DND-41 (cell line): ENCODE data around the gene RAD51C.
"Not testable (repeated sequence)": the region's sequence is repeated elsewhere in the genome, so short reads cannot be mapped to it uniquely, and the experiment has no call there.

Experiments
- ATAC-seq: fragments of 200-7000 bp; cut with Tn5 transposase; 3 replicates; pipeline ENCODE4 v1.9.1; 2021; ENCODE audit warnings: low read depth; ENCODE audit not compliant: insufficient read depth
- DNase-seq: peaks from one replicate; pipeline ENCODE4 v3.0.0-alpha.2; 2020
- H2AFZ ChIP-seq: 2 replicates; pipeline ENCODE4 v1.6.0; 2012; ENCODE audit warnings: low read depth, low read length
- H3K27ac ChIP-seq: 2 replicates; pipeline ENCODE4 v1.5.1; 2012; ENCODE audit warnings: low read length, inconsistent platforms
- H3K27me3 ChIP-seq: fragments of 200-600 bp; sonication (generic); 2 replicates; pipeline ENCODE4 v1.6.0; 2012; ENCODE audit warnings: low read length, mild to moderate bottlenecking, inconsistent platforms; ENCODE audit not compliant: insufficient read depth, poor library complexity
- H3K36me3 ChIP-seq: 2 replicates; pipeline ENCODE4 v1.5.1; 2012; ENCODE audit warnings: low read length, inconsistent platforms; ENCODE audit not compliant: insufficient read depth
- H3K4me1 ChIP-seq: 2 replicates; pipeline ENCODE4 v1.5.1; 2012; ENCODE audit warnings: mild to moderate bottlenecking, low read length; ENCODE audit not compliant: insufficient read depth
- H3K4me2 ChIP-seq: 2 replicates; pipeline ENCODE4 v1.6.0; 2012; ENCODE audit warnings: mild to moderate bottlenecking, moderate library complexity, low read length, inconsistent platforms; ENCODE audit not compliant: insufficient read depth
- H3K4me3 ChIP-seq, 2 experiments: fragments of 200-600 bp in 1 of 2; shearing (Covaris generic) in 1 of 2; 2 replicates each; pipeline ENCODE4 v1.5.1; 2012 to 2016; ENCODE audit warnings: inconsistent platforms in 2 of 2, low read length in 2 of 2, mild to moderate bottlenecking in 2 of 2, low read depth in 1 of 2, moderate library complexity in 1 of 2
- H3K79me2 ChIP-seq: 2 replicates; pipeline ENCODE4 v1.6.0; 2012; ENCODE audit warnings: low read length, inconsistent platforms; ENCODE audit not compliant: insufficient read depth
- H3K9ac ChIP-seq: 2 replicates; pipeline ENCODE4 v1.6.0; 2012; ENCODE audit warnings: low read depth, mild to moderate bottlenecking, inconsistent platforms, low read length, moderate library complexity
- H3K9me3 ChIP-seq: 2 replicates; pipeline ENCODE4 v1.5.1; 2012; ENCODE audit warnings: low read length, moderate library complexity, mild to moderate bottlenecking, inconsistent platforms; ENCODE audit not compliant: insufficient read depth, severe bottlenecking
- H4K20me1 ChIP-seq: 2 replicates; pipeline ENCODE4 v1.6.0; 2012; ENCODE audit warnings: low read length; ENCODE audit not compliant: insufficient read depth
- CTCF ChIP-seq: IDR thresholded peaks from 2 replicates; pipeline ENCODE4 v1.5.1; 2012; ENCODE audit warnings: borderline replicate concordance, low read length, moderate library complexity, mild to moderate bottlenecking; ENCODE audit not compliant: poor library complexity, severe bottlenecking; ENCODE audit errors: extremely low read depth
- EZH2 ChIP-seq: IDR thresholded peaks from 3 replicates; pipeline ENCODE4 v1.6.1; 2012; ENCODE audit warnings: borderline replicate concordance, low read depth, mild to moderate bottlenecking, moderate library complexity, low read length, inconsistent platforms; ENCODE audit not compliant: severe bottlenecking

The RAD51C gene

GRCh38 chr17:58658804-58659713 lies 33.3 kb upstream of the RAD51C start:
- Histone ChIP-seq H3K4me2 (no peak overlapping the region), H3K79me2 (no peaks in the 10 kb centered on the region), H3K9ac (no peak overlapping the region), H4K20me1 (no peaks in the 10 kb centered on the region), H2AFZ (no peak overlapping the region), H3K4me1 (no peaks in the 10 kb centered on the region), H3K36me3 (no peaks in the 10 kb centered on the region), H3K9me3 (no peaks in the 10 kb centered on the region), H3K27ac (no peak overlapping the region), H3K4me3 (no peak overlapping the region), H3K27me3 (no peaks in the 10 kb centered on the region)
- DNase-seq: no peak
- no peak for ATAC-seq
- no peak for TF ChIP-seq CTCF
- no peak for TF ChIP-seq EZH2

- DNase-seq, H3K27me3 ChIP-seq, H3K36me3 ChIP-seq, ATAC-seq, H3K9me3 ChIP-seq, H3K4me3 ChIP-seq, H3K4me2 ChIP-seq, H3K4me1 ChIP-seq, H3K9ac ChIP-seq, H2AFZ ChIP-seq, H3K79me2 ChIP-seq, H4K20me1 ChIP-seq, H3K27ac ChIP-seq: not testable (repeated sequence)
Observed at GRCh38 chr17:58659714-58660084, 32.7 kb upstream of the RAD51C start.

- DNase-seq (no peak), ATAC-seq (no peak)
- Histone ChIP-seq H3K36me3 (no peaks in the 10 kb centered on the region), H4K20me1 (no peaks in the 10 kb centered on the region), H3K4me3 (no peak overlapping the region), H3K4me1 (no peaks in the 10 kb centered on the region), H3K9ac (no peak overlapping the region), H3K79me2 (no peaks in the 10 kb centered on the region), H2AFZ (no peak overlapping the region), H3K27me3 (no peaks in the 10 kb centered on the region), H3K27ac (no peak overlapping the region), H3K4me2 (no peak overlapping the region), H3K9me3 (no peaks in the 10 kb centered on the region)
- no peak for TF ChIP-seq CTCF
- TF ChIP-seq EZH2: no peak
Observed at GRCh38 chr17:58660621-58661020, 31.8 kb upstream of the RAD51C start.

- Histone ChIP-seq H3K27ac (no peak overlapping the region), H2AFZ (no peak overlapping the region), H3K27me3 (no peaks in the 10 kb centered on the region), H3K4me1 (no peaks in the 10 kb centered on the region), H3K4me2 (no peak overlapping the region), H3K4me3 (no peak overlapping the region), H4K20me1 (no peaks in the 10 kb centered on the region), H3K36me3 (no peaks in the 10 kb centered on the region), H3K9me3 (no peaks in the 10 kb centered on the region), H3K9ac (no peak overlapping the region), H3K79me2 (no peaks in the 10 kb centered on the region)
- DNase-seq: no peak
- TF ChIP-seq CTCF (no peak), EZH2 (no peak)
- ATAC-seq: no peak
Observed at GRCh38 chr17:58661499-58661898, 30.9 kb upstream of the RAD51C start.
